ENCODE results near the gene RGS3. TPM values are rescaled to one million over a fixed set of nuclear protein-coding genes. Genes with fewer than 3 reads are reported as not detected.

Gene RGS3
- total RNA-seq, 4 donors from 2014 or later: 11.0 to 18.8 (median 16.0) TPM

- no peak overlapping the region for H3K4me3 ChIP-seq
- no peaks in the 10 kb centered on the region for H3K36me3 ChIP-seq
- DNase-seq (ENCODE audit: low spot score in 2 of 2): no peak
- TF ChIP-seq EP300 (IDR thresholded peaks at IDR 0.05): no peak
- no peak for TF ChIP-seq POLR2AphosphoS5 (IDR thresholded peaks at IDR 0.05)
- no peak for TF ChIP-seq CTCF (IDR thresholded peaks at IDR 0.05)
- TF ChIP-seq POLR2A (IDR thresholded peaks at IDR 0.05): no peak
- peaks cover 17% of the 10 kb centered on the region for H3K4me1 ChIP-seq
- no peak overlapping the region for H3K27ac ChIP-seq
- no peaks in the 10 kb centered on the region for H3K27me3 ChIP-seq
- WGBS: 82% methylated on average over 6 of the region's 6 CpGs
- H3K9me3 ChIP-seq: no peaks in the 10 kb centered on the region
Measured at GRCh38 chr9:113511047-113511521, 47.6 kb downstream of the RGS3 start.

DNA sequence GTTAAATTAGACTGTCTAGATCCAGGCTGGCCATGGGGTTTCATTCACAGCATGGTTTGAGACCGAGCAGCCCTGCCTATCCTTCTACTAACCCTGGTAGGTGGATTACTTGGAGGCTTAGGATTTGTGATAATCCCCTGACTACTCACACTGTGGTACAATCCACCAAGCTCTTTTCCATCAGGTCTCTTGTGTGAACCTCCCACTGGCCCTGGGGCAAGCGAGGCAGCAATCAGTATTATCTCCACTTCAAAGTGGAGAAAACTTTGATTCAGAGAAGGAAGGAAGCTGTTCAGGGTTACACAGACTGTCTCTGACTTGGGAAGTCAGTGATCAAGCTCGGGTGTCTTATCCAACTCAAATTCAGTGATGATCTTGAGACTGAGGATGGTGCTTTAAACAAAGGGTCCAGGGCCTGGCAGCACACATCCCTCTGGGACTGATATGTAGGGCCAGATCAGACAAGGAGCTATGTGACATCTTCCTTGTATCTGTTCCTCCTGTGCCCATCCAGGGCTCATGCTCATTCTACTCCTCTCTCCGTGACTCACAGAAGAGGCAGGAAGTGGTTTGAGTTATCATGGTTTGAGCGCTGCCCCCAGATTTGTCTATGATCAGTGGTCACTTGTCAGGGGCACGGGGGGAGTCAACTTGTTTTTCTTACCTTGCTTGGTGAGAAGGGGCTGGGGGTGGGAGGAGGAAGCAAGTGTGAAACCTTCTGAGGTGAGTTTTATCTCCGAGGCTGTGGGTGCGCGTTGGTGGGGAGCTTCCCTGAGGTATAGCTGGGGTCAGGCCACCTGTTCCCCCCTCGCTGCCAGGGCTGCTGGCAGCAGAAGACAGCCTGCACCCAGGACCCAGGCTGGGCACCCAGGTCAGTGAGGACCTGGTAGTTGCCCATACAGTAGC, 48.6 kb downstream of the RGS3 start:
- WGBS: 67% methylated on average over 7 of the region's 10 CpGs
- Histone ChIP-seq H3K4me3 (no peak overlapping the region), H3K36me3 (no peaks in the 10 kb centered on the region), H3K4me1 (peaks cover 17% of the 10 kb centered on the region), H3K27ac (no peak overlapping the region), H3K27me3 (no peaks in the 10 kb centered on the region), H3K9me3 (no peaks in the 10 kb centered on the region)
- TF ChIP-seq POLR2AphosphoS5 (IDR thresholded peaks at IDR 0.05) (no peak), CTCF (IDR thresholded peaks at IDR 0.05) (no peak)
- DNase-seq (ENCODE audit: low spot score in 2 of 2): no peak

GRCh38 chr9:113513111-113513510, 49.6 kb downstream of the RGS3 start:
- H3K4me3 ChIP-seq: no peak overlapping the region
- H3K27me3 ChIP-seq: no peaks in the 10 kb centered on the region
- H3K9me3 ChIP-seq: no peaks in the 10 kb centered on the region
- no peak for DNase-seq (ENCODE audit: low spot score in 2 of 2)
- TF ChIP-seq EP300 (IDR thresholded peaks at IDR 0.05) (no peak), CTCF (IDR thresholded peaks at IDR 0.05) (no peak), POLR2A (IDR thresholded peaks at IDR 0.05) (no peak), POLR2AphosphoS5 (IDR thresholded peaks at IDR 0.05) (no peak)
- H3K27ac ChIP-seq: no peak overlapping the region
- H3K4me1 ChIP-seq: peaks cover 14% of the 10 kb centered on the region
- 81% methylated on average over 8 of the region's 8 CpGs for WGBS
- no peaks in the 10 kb centered on the region for H3K36me3 ChIP-seq

DNA sequence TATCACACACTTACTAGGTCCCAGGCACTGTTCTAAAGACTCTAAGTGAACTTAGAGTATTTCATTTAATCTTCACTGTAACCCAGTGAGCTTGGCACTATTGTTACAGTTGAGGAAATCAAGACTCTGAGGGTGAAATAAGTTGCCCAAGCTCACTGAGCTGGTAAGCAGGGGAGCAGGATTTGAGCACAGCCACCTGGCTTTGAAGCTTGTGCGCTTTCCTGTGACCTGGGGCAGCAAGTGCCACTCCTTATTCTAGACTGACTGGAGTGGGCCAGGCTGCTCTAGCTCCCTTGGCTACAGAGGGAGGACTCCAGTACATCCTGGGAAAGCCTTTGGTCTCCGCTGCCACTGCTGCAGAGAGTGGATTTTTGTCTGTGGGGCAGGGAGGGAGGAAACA, 50.0 kb downstream of the RGS3 start:
- Histone ChIP-seq H3K36me3 (no peaks in the 10 kb centered on the region), H3K9me3 (no peaks in the 10 kb centered on the region), H3K27ac (no peak overlapping the region), H3K27me3 (no peaks in the 10 kb centered on the region), H3K4me1 (peaks cover 10% of the 10 kb centered on the region), H3K4me3 (no peak overlapping the region)
- 97% methylated on average over 2 of the region's 2 CpGs for WGBS
- TF ChIP-seq EP300 (IDR thresholded peaks at IDR 0.05) (no peak), CTCF (IDR thresholded peaks at IDR 0.05) (no peak)
- no peak for DNase-seq (ENCODE audit: low spot score in 2 of 2)

GRCh38 chr9:113514061-113514460, 50.5 kb downstream of the RGS3 start:
- TF ChIP-seq POLR2AphosphoS5 (IDR thresholded peaks at IDR 0.05) (no peak), POLR2A (IDR thresholded peaks at IDR 0.05) (no peak), EP300 (IDR thresholded peaks at IDR 0.05) (no peak), CTCF (IDR thresholded peaks at IDR 0.05) (no peak)
- H3K4me1 ChIP-seq: peaks cover 6% of the 10 kb centered on the region

More at GRCh38 chr9:113514061-113514460, 50.5 kb downstream of the RGS3 start:
- H3K27me3 ChIP-seq: no peaks in the 10 kb centered on the region
- no peak overlapping the region for H3K4me3 ChIP-seq
- H3K36me3 ChIP-seq: no peaks in the 10 kb centered on the region
- WGBS: 98% methylated on average over 12 of the region's 12 CpGs
- no peak overlapping the region for H3K27ac ChIP-seq
- DNase-seq (ENCODE audit: low spot score in 2 of 2): no peak
- no peaks in the 10 kb centered on the region for H3K9me3 ChIP-seq
